ENCODE measurements around the gene ZFP90. TPM values are rescaled to one million over a fixed set of nuclear protein-coding genes. Genes with fewer than 3 reads are reported as not detected.
A peak's percentile ranks its signal among the peaks of the same experiment; 100 is the strongest.
"Not testable (repeated sequence)": the region's sequence is repeated elsewhere in the genome, so short reads cannot be mapped to it uniquely, and the experiment has no call there.

The ZFP90 gene
- polyA plus RNA-seq, 1 donor, result 19.4 TPM

- H3K27me3 ChIP-seq (ENCODE audit: control insufficient read depth, insufficient read depth, low read length), result no peaks in the 10 kb centered on the region
- no CpG with 5 or more reads among the region's 56 CpGs for WGBS (ENCODE audit: insufficient coverage, low lambda C conversion rate)
- no peak overlapping the region for H3K27ac ChIP-seq (ENCODE audit: low read length)
Measured at GRCh38 chr16:68529931-68530701, 9.0 kb upstream of the ZFP90 start.

GRCh38 chr16:68533937-68534336 is 5.2 kb upstream of the ZFP90 start:
- WGBS (ENCODE audit: insufficient coverage, low lambda C conversion rate), result 100% methylated on average over 2 of the region's 5 CpGs
- Histone ChIP-seq H3K36me3 (ENCODE audit: control insufficient read depth, insufficient read depth, low read length) (peaks cover 2% of the 10 kb centered on the region), H3K27ac (ENCODE audit: low read length) (no peak overlapping the region), H3K4me1 (ENCODE audit: control insufficient read depth, insufficient read depth, low read length) (peaks cover 8% of the 10 kb centered on the region), H3K27me3 (ENCODE audit: control insufficient read depth, insufficient read depth, low read length) (no peaks in the 10 kb centered on the region), H3K4me3 (ENCODE audit: low read length) (no peak overlapping the region), H3K9me3 (ENCODE audit: control insufficient read depth, low read depth, low read length) (no peaks in the 10 kb centered on the region)
- no peak for DNase-seq

More at GRCh38 chr16:68529931-68530701, 9.0 kb upstream of the ZFP90 start:
- peaks cover 8% of the 10 kb centered on the region for H3K4me1 ChIP-seq (ENCODE audit: control insufficient read depth, insufficient read depth, low read length)
- peak overlapping the region; percentile 81 for H3K4me3 ChIP-seq (ENCODE audit: low read length)
- DNase-seq, result peak; percentile 81 to 89
- no peaks in the 10 kb centered on the region for H3K9me3 ChIP-seq (ENCODE audit: control insufficient read depth, low read depth, low read length)
- H3K36me3 ChIP-seq (ENCODE audit: control insufficient read depth, insufficient read depth, low read length), result peaks cover under 1% of the 10 kb centered on the region

GRCh38 chr16:68535331-68535730 is 3.8 kb upstream of the ZFP90 start:
- Histone ChIP-seq H3K9me3 (ENCODE audit: control insufficient read depth, low read depth, low read length) (no peaks in the 10 kb centered on the region), H3K27ac (ENCODE audit: low read length) (no peak overlapping the region), H3K36me3 (ENCODE audit: control insufficient read depth, insufficient read depth, low read length) (peaks cover 2% of the 10 kb centered on the region), H3K4me1 (ENCODE audit: control insufficient read depth, insufficient read depth, low read length) (peaks cover 4% of the 10 kb centered on the region), H3K27me3 (ENCODE audit: control insufficient read depth, insufficient read depth, low read length) (no peaks in the 10 kb centered on the region), H3K4me3 (ENCODE audit: low read length) (no peak overlapping the region)
- no peak for DNase-seq
- 100% methylated on average over 1 of the region's 1 CpG for WGBS (ENCODE audit: insufficient coverage, low lambda C conversion rate)

GRCh38 chr16:68539711-68540239 is 684 bp downstream of the ZFP90 start:
- Histone ChIP-seq H3K9me3 (ENCODE audit: control insufficient read depth, low read depth, low read length) (peaks cover 2% of the 10 kb centered on the region), H3K27ac (ENCODE audit: low read length) (no peak overlapping the region), H3K4me1 (ENCODE audit: control insufficient read depth, insufficient read depth, low read length) (no peaks in the 10 kb centered on the region), H3K27me3 (ENCODE audit: control insufficient read depth, insufficient read depth, low read length) (no peaks in the 10 kb centered on the region), H3K4me3 (ENCODE audit: low read length) (peak overlapping the region; percentile 83), H3K36me3 (ENCODE audit: control insufficient read depth, insufficient read depth, low read length) (peaks cover 18% of the 10 kb centered on the region)
- peak in 1 of 2 donors; percentile 39 for DNase-seq
- 0% methylated on average over 2 of the region's 19 CpGs for WGBS (ENCODE audit: insufficient coverage, low lambda C conversion rate)

GRCh38 chr16:68548947-68549346 is 9.9 kb downstream of the ZFP90 start:
- Histone ChIP-seq H3K4me1 (ENCODE audit: control insufficient read depth, insufficient read depth, low read length) (no peaks in the 10 kb centered on the region), H3K4me3 (ENCODE audit: low read length) (no peak overlapping the region), H3K36me3 (ENCODE audit: control insufficient read depth, insufficient read depth, low read length) (peaks cover 49% of the 10 kb centered on the region), H3K27ac (ENCODE audit: low read length) (no peak overlapping the region), H3K27me3 (ENCODE audit: control insufficient read depth, insufficient read depth, low read length) (no peaks in the 10 kb centered on the region), H3K9me3 (ENCODE audit: control insufficient read depth, low read depth, low read length) (peaks cover 41% of the 10 kb centered on the region)
- no peak for DNase-seq
- no CpG with 5 or more reads among the region's 4 CpGs for WGBS (ENCODE audit: insufficient coverage, low lambda C conversion rate)

- Histone ChIP-seq H3K36me3 (ENCODE audit: control insufficient read depth, insufficient read depth, low read length) (peaks cover 57% of the 10 kb centered on the region), H3K27me3 (ENCODE audit: control insufficient read depth, insufficient read depth, low read length) (no peaks in the 10 kb centered on the region), H3K4me1 (ENCODE audit: control insufficient read depth, insufficient read depth, low read length) (no peaks in the 10 kb centered on the region), H3K27ac (ENCODE audit: low read length) (no peak overlapping the region), H3K4me3 (ENCODE audit: low read length) (no peak overlapping the region), H3K9me3 (ENCODE audit: control insufficient read depth, low read depth, low read length) (peaks cover 53% of the 10 kb centered on the region)
- WGBS (ENCODE audit: insufficient coverage, low lambda C conversion rate), result 100% methylated on average over 1 of the region's 7 CpGs
- DNase-seq, result no peak
Measured at GRCh38 chr16:68553186-68553585, 14.1 kb downstream of the ZFP90 start.

- Histone ChIP-seq H3K9me3 (ENCODE audit: control insufficient read depth, low read depth, low read length) (peaks cover 63% of the 10 kb centered on the region), H3K36me3 (ENCODE audit: control insufficient read depth, insufficient read depth, low read length) (peaks cover 60% of the 10 kb centered on the region)
- H3K4me1 ChIP-seq (ENCODE audit: control insufficient read depth, insufficient read depth, low read length); H3K4me3 ChIP-seq (ENCODE audit: low read length); H3K27me3 ChIP-seq (ENCODE audit: control insufficient read depth, insufficient read depth, low read length); H3K27ac ChIP-seq (ENCODE audit: low read length); DNase-seq: not testable (repeated sequence)
- no CpG with 5 or more reads among the region's 2 CpGs for WGBS (ENCODE audit: insufficient coverage, low lambda C conversion rate)
Measured at GRCh38 chr16:68560341-68560740, 21.2 kb downstream of the ZFP90 start.

- Histone ChIP-seq H3K4me1 (ENCODE audit: control insufficient read depth, insufficient read depth, low read length) (no peaks in the 10 kb centered on the region), H3K36me3 (ENCODE audit: control insufficient read depth, insufficient read depth, low read length) (peaks cover 42% of the 10 kb centered on the region), H3K27me3 (ENCODE audit: control insufficient read depth, insufficient read depth, low read length) (no peaks in the 10 kb centered on the region), H3K9me3 (ENCODE audit: control insufficient read depth, low read depth, low read length) (peaks cover 64% of the 10 kb centered on the region), H3K4me3 (ENCODE audit: low read length) (no peak overlapping the region), H3K27ac (ENCODE audit: low read length) (no peak overlapping the region)
- WGBS (ENCODE audit: insufficient coverage, low lambda C conversion rate), result no CpG with 5 or more reads among the region's 7 CpGs
- no peak for DNase-seq
Measured at GRCh38 chr16:68563631-68564381, 24.7 kb downstream of the ZFP90 start.

- H3K27me3 ChIP-seq (ENCODE audit: control insufficient read depth, insufficient read depth, low read length), result no peaks in the 10 kb centered on the region
- no peak for DNase-seq
- H3K9me3 ChIP-seq (ENCODE audit: control insufficient read depth, low read depth, low read length), result peaks cover 64% of the 10 kb centered on the region
- no peak overlapping the region for H3K4me3 ChIP-seq (ENCODE audit: low read length)
- no peaks in the 10 kb centered on the region for H3K4me1 ChIP-seq (ENCODE audit: control insufficient read depth, insufficient read depth, low read length)
- no peak overlapping the region for H3K27ac ChIP-seq (ENCODE audit: low read length)
- no CpG with 5 or more reads among the region's 9 CpGs for WGBS (ENCODE audit: insufficient coverage, low lambda C conversion rate)
- H3K36me3 ChIP-seq (ENCODE audit: control insufficient read depth, insufficient read depth, low read length), result peaks cover 35% of the 10 kb centered on the region
Measured at GRCh38 chr16:68564382-68564985, 25.4 kb downstream of the ZFP90 start.

- peaks cover 55% of the 10 kb centered on the region for H3K9me3 ChIP-seq (ENCODE audit: control insufficient read depth, low read depth, low read length)
- no peak overlapping the region for H3K27ac ChIP-seq (ENCODE audit: low read length)
- WGBS (ENCODE audit: insufficient coverage, low lambda C conversion rate), result no CpG with 5 or more reads among the region's 3 CpGs
- no peak for DNase-seq
- no peak overlapping the region for H3K4me3 ChIP-seq (ENCODE audit: low read length)
- H3K36me3 ChIP-seq (ENCODE audit: control insufficient read depth, insufficient read depth, low read length), result no peaks in the 10 kb centered on the region
- no peaks in the 10 kb centered on the region for H3K4me1 ChIP-seq (ENCODE audit: control insufficient read depth, insufficient read depth, low read length)
- H3K27me3 ChIP-seq (ENCODE audit: control insufficient read depth, insufficient read depth, low read length), result no peaks in the 10 kb centered on the region
Measured at GRCh38 chr16:68574479-68574878, 35.4 kb downstream of the ZFP90 start.
